H1 (cell line): Measurements from ENCODE around the gene PTPN5. TPM values are rescaled to one million over a fixed set of nuclear protein-coding genes. Genes with fewer than 3 reads are reported as not detected.

Experiments used
- CTCF ChIA-PET: fragments of 300-600 bp; sonication (Branson Sonifier 250); formaldehyde crosslinking; loops from one replicate; lab custom pipeline; 2021; ENCODE audit not compliant: partially characterized antibody; lab: Charles Lee
- POLR2A ChIA-PET: fragments of 300-600 bp; sonication (Branson Sonifier 250); formaldehyde crosslinking; loops from one replicate; lab custom pipeline; 2021; ENCODE audit warnings: inconsistent platforms; ENCODE audit not compliant: partially characterized antibody; lab: Charles Lee
- DNase-seq, 2 experiments: peaks; one replicate each; pipeline versions ENCODE4 v3.0.0 to v3.0.0-alpha.2; 2010 to 2022; ENCODE audit warnings: low spot score in 2 of 2, low read depth in 1 of 2, mixed read lengths in 1 of 2
- FAIRE-seq: peaks from 2 replicates; lab custom pipeline; 2011; peaks lifted over from hg19 to GRCh38; lab: Jason Lieb, UNC
- H2AFZ ChIP-seq: 2 replicates; pipeline ENCODE4 v1.8.1; 2012; ENCODE audit warnings: low read length, inconsistent platforms
- H2AK5ac ChIP-seq: 2 replicates; pipeline ENCODE4 v1.6.1; 2013; ENCODE audit warnings: low read depth, low read length
- H2BK120ac ChIP-seq: replicated peaks from 2 replicates; pipeline ENCODE3; 2013; ENCODE audit warnings: low read depth, low read length, inconsistent platforms
- H2BK12ac ChIP-seq: 2 replicates; pipeline ENCODE4 v1.6.1; 2013; ENCODE audit warnings: low read depth, low read length
- H2BK15ac ChIP-seq: 2 replicates; pipeline ENCODE4 v1.6.1; 2013; ENCODE audit warnings: low read length
- H2BK20ac ChIP-seq: 2 replicates; pipeline ENCODE4 v1.6.1; 2013; ENCODE audit warnings: low read length
- H2BK5ac ChIP-seq: 2 replicates; pipeline ENCODE4 v1.6.1; 2013; ENCODE audit warnings: low read depth, low read length
- H3K14ac ChIP-seq: 2 replicates; pipeline ENCODE4 v1.6.1; 2013; ENCODE audit warnings: inconsistent platforms; ENCODE audit not compliant: insufficient read length
- H3K18ac ChIP-seq: 2 replicates; pipeline ENCODE4 v1.6.1; 2013; ENCODE audit warnings: low read length; ENCODE audit errors: extremely low read depth
- H3K23ac ChIP-seq: 2 replicates; pipeline ENCODE4 v1.6.1; 2013; ENCODE audit warnings: inconsistent platforms; ENCODE audit not compliant: insufficient read length
- H3K23me2 ChIP-seq: 2 replicates; pipeline ENCODE4 v1.6.1; 2013; ENCODE audit warnings: low read depth, low read length
- H3K27ac ChIP-seq: 2 replicates; pipeline ENCODE4 v1.6.1; 2011; ENCODE audit warnings: low read depth, low read length, inconsistent platforms
- H3K27me3 ChIP-seq, 4 experiments: replicated peaks in 1 of 4; 1 replicate in 1 of 4; 2 replicates in 3 of 4; pipeline versions ENCODE4 v1.6.1 to v1.8.1; 2011 to 2013; ENCODE audit warnings: low read length in 3 of 4, mild to moderate bottlenecking in 3 of 4, inconsistent platforms in 2 of 4, mixed read lengths in 2 of 4, moderate library complexity in 1 of 4; ENCODE audit not compliant: control insufficient read depth in 3 of 4, insufficient read depth in 3 of 4; ENCODE audit errors: extremely low read depth in 1 of 4
- H3K36me3 ChIP-seq, 4 experiments: 2 replicates each; pipeline versions ENCODE4 v1.6.1 to v1.8.1; 2011 to 2013; ENCODE audit warnings: mild to moderate bottlenecking in 4 of 4, low read length in 3 of 4, moderate library complexity in 2 of 4, control low read depth in 1 of 4, inconsistent platforms in 1 of 4; ENCODE audit not compliant: insufficient read depth in 4 of 4, control insufficient read depth in 2 of 4
- H3K4ac ChIP-seq: replicated peaks from 2 replicates; pipeline ENCODE3; 2013; ENCODE audit warnings: low read length, low read depth, mixed read lengths, inconsistent platforms; ENCODE audit not compliant: insufficient read length
- H3K4me1 ChIP-seq, 4 experiments: replicated peaks in 1 of 4; 1 replicate in 1 of 4; 2 replicates in 3 of 4; pipeline versions ENCODE4 v1.6.1 to v1.8.1; 2011 to 2013; ENCODE audit warnings: low read length in 3 of 4, inconsistent platforms in 2 of 4, mixed read lengths in 1 of 4; ENCODE audit not compliant: insufficient read depth in 4 of 4, control insufficient read depth in 3 of 4
- H3K4me2 ChIP-seq, 2 experiments: 2 replicates each; pipeline versions ENCODE4 v1.6.1 to v1.8.1; 2011 to 2013; ENCODE audit warnings: low read depth in 2 of 2, low read length in 2 of 2, control low read depth in 1 of 2, inconsistent platforms in 1 of 2, mild to moderate bottlenecking in 1 of 2; ENCODE audit not compliant: insufficient read depth in 1 of 2
- H3K4me3 ChIP-seq, 4 experiments: fragments of 200-600, 300-600 bp in 1 of 4; sonication (generic), shearing (Covaris generic), sonication (Bioruptor Twin) in 1 of 4; 2 replicates each; pipeline versions ENCODE4 v1.5.1 to v1.8.1; 2011 to 2016; ENCODE audit warnings: low read length in 4 of 4, low read depth in 3 of 4, control low read depth in 2 of 4, inconsistent platforms in 2 of 4, mild to moderate bottlenecking in 2 of 4, mixed read lengths in 1 of 4, moderate library complexity in 1 of 4; ENCODE audit not compliant: insufficient read depth in 2 of 4; ENCODE audit errors: extremely low read depth in 1 of 4
- H3K56ac ChIP-seq: replicated peaks from 2 replicates; pipeline ENCODE3; 2013; ENCODE audit warnings: low read depth, mild to moderate bottlenecking, mixed read lengths, low read length, inconsistent platforms; ENCODE audit not compliant: insufficient read length
- H3K79me1 ChIP-seq: 2 replicates; pipeline ENCODE4 v1.6.1; 2013; ENCODE audit warnings: low read depth, low read length, control low read depth
- H3K79me2 ChIP-seq, 2 experiments: 2 replicates each; pipeline versions ENCODE4 v1.6.1 to v1.8.1; 2012 to 2013; ENCODE audit warnings: low read length in 2 of 2, mild to moderate bottlenecking in 2 of 2, inconsistent platforms in 1 of 2; ENCODE audit not compliant: insufficient read depth in 2 of 2, control insufficient read depth in 1 of 2
- H3K9ac ChIP-seq, 4 experiments: replicated peaks in 1 of 4; 1 replicate in 1 of 4; 2 replicates in 3 of 4; pipeline versions ENCODE4 v1.6.1 to v1.8.1; 2011 to 2013; ENCODE audit warnings: low read depth in 3 of 4, low read length in 3 of 4, control low read depth in 2 of 4, mild to moderate bottlenecking in 2 of 4, moderate library complexity in 2 of 4, inconsistent platforms in 1 of 4; ENCODE audit errors: extremely low read depth in 1 of 4
- H3K9me3 ChIP-seq, 2 experiments: 2 replicates each; pipeline versions ENCODE4 v1.6.1 to v1.8.1; 2012 to 2013; ENCODE audit warnings: mild to moderate bottlenecking in 2 of 2, moderate library complexity in 2 of 2, control low read depth in 1 of 2, inconsistent platforms in 1 of 2, low read depth in 1 of 2, low read length in 1 of 2, mixed read lengths in 1 of 2; ENCODE audit not compliant: insufficient read depth in 2 of 2
- H4K20me1 ChIP-seq, 2 experiments: replicated peaks in 1 of 2; 2 replicates each; pipeline versions ENCODE3 to v1.8.1; 2011 to 2013; ENCODE audit warnings: inconsistent platforms in 2 of 2, low read length in 2 of 2, mild to moderate bottlenecking in 1 of 2; ENCODE audit not compliant: insufficient read depth in 2 of 2, control insufficient read depth in 1 of 2
- H4K5ac ChIP-seq: 2 replicates; pipeline ENCODE4 v1.6.1; 2013; ENCODE audit warnings: low read length, low read depth, mixed read lengths, inconsistent platforms; ENCODE audit not compliant: insufficient read length
- H4K8ac ChIP-seq: 2 replicates; pipeline ENCODE4 v1.8.0; 2013; ENCODE audit warnings: mild to moderate bottlenecking, moderate library complexity, low read length, inconsistent platforms; ENCODE audit not compliant: insufficient read depth; ENCODE audit errors: extremely low read depth
- H4K91ac ChIP-seq: replicated peaks from 2 replicates; pipeline ENCODE3; 2013; ENCODE audit warnings: low read length, mixed read lengths, inconsistent platforms; ENCODE audit not compliant: insufficient read length
- TBP ChIP-seq: IDR thresholded peaks from 2 replicates; pipeline ENCODE4 v1.6.1; 2011; ENCODE audit warnings: low read depth, low read length, improper control_type of control experiment
- WGBS, 2 experiments: shearing (Covaris generic) in 1 of 2; methylation state at CpG; one replicate each; pipeline versions ENCODE4 v1.1.6 to v1.1.7; 2013 to 2015; ENCODE audit warnings: low lambda C conversion rate in 2 of 2, mixed read lengths in 2 of 2, inconsistent platforms in 1 of 2, low coverage in 1 of 2, missing lambda C conversion rate in 1 of 2; ENCODE audit not compliant: insufficient replicate concordance in 2 of 2, insufficient coverage in 1 of 2, insufficient read length in 1 of 2; ENCODE audit errors: extremely low coverage in 1 of 2, missing lambda C conversion rate in 1 of 2; 5-methylcytosine and 5-hydroxymethylcytosine counted together
- polyA plus RNA-seq, 7 experiments: library from polyadenylated mRNA; depleted of rRNA in 3 of 7; stranded (reverse) in 5 of 7; unstranded in 2 of 7; fragments of >200 nt in 5 of 7; fragments of 200-250 nt in 2 of 7; gene quantifications; 1 replicate in 5 of 7; 2 replicates in 1 of 7; 4 replicates in 1 of 7; pipeline versions ENCODE4 v1.2.1 to v1.2.3, GENCODE V29; 2011 to 2013; ENCODE audit warnings: missing spikeins in 2 of 7, mixed read lengths in 2 of 7
- total RNA-seq: library from RNA; stranded (reverse); fragmentation: NEBNext Ultra II Directional; extraction: Animal tissue kit (Norgen Biotek cat#: 25700); gene quantifications from 2 replicates; pipeline ENCODE4 v1.2.1, GENCODE V29; 2021

Gene PTPN5
- total and polyA plus RNA-seq, 2 of the 8 experiments (the other 6 are each of a cell fraction or from before 2014, with no cell fraction given), result 8.4 to 12.9 TPM

GRCh38 chr11:18804199-18804999, 12.8 kb upstream of the PTPN5 start:
- H4K20me1 ChIP-seq, result no peaks in the 10 kb centered on the region
- no peak for TF ChIP-seq TBP
- H3K9me3 ChIP-seq, result no peaks in the 10 kb centered on the region
- no peak overlapping the region for H2AFZ ChIP-seq
- H2AK5ac ChIP-seq, result no peak overlapping the region
- H3K23me2 ChIP-seq, result no peaks in the 10 kb centered on the region
- H3K36me3 ChIP-seq, result no peaks in the 10 kb centered on the region
- no peak overlapping the region for H4K8ac ChIP-seq
- H3K4ac ChIP-seq, result no peak overlapping the region
- no peak for DNase-seq
- H3K14ac ChIP-seq, result no peak overlapping the region
- FAIRE-seq, result no peak
- no peak overlapping the region for H3K18ac ChIP-seq
- no peak overlapping the region for H3K23ac ChIP-seq
- ChIA-PET POLR2A (no interaction called here), CTCF (interaction anchor here (1.8 to 19.5 kb wide), 3 partner anchors 12 to 62 kb away, joined by 3 to 363 read pairs (median 50); partner anchors contain the start of gene PTPN5)
- no peaks in the 10 kb centered on the region for H3K4me1 ChIP-seq
- no peak overlapping the region for H2BK5ac ChIP-seq
- H3K4me2 ChIP-seq, result no peak overlapping the region
- no peak overlapping the region for H2BK120ac ChIP-seq
- no peak overlapping the region for H2BK20ac ChIP-seq
- no peak overlapping the region for H2BK15ac ChIP-seq
- H3K27ac ChIP-seq, result no peak overlapping the region
- no peak overlapping the region for H3K56ac ChIP-seq
- H3K4me3 ChIP-seq, result no peak overlapping the region
- H3K27me3 ChIP-seq, result no peaks in the 10 kb centered on the region
- no peak overlapping the region for H4K91ac ChIP-seq
- no peak overlapping the region for H2BK12ac ChIP-seq
- no peaks in the 10 kb centered on the region for H3K79me1 ChIP-seq
- H3K9ac ChIP-seq, result no peak overlapping the region
- H3K79me2 ChIP-seq, result no peaks in the 10 kb centered on the region
- WGBS, 2 experiments, result 76% methylated on average over 4 of the region's 4 CpGs; no CpG with 5 or more reads in 1 of the 2 experiments
- no peak overlapping the region for H4K5ac ChIP-seq
